ENCODE results near the gene BAD. TPM values are rescaled to one million over a fixed set of nuclear protein-coding genes. Genes with fewer than 3 reads are reported as not detected.

BAD gene
- total RNA-seq, 2 donors from 2014 or later, result 39.2 to 83.8 TPM

- no peak overlapping the region for H3K27ac ChIP-seq
- no peaks in the 10 kb centered on the region for H3K36me3 ChIP-seq
- H3K27me3 ChIP-seq (replicated peaks; ENCODE audit: insufficient read depth), result peaks cover 16% of the 10 kb centered on the region
- peak overlapping the region; percentile 61 for H3K4me3 ChIP-seq
- peaks cover 15 to 24% of the 10 kb centered on the region in 2 donors for H3K4me1 ChIP-seq (ENCODE audit: control insufficient read depth in 1 of 2, low read depth in 2 of 2)
- no peak for TF ChIP-seq CTCF (IDR thresholded peaks at IDR 0.05)
- H3K9me3 ChIP-seq, result no peaks in the 10 kb centered on the region
- no peak for DNase-seq (ENCODE audit: low spot score)
- ATAC-seq (ENCODE audit: insufficient number of reproducible peaks, low FRiP score, low read depth), result no peak
These were observed 7.4 kb upstream of the BAD start for GRCh38 chr11:64291752-64292459.

GRCh38 chr11:64291262-64291751, 6.8 kb upstream of the BAD start, which contains the start of gene KCNK4:
TSS of gene KCNK4 (plus strand) at chr11:64291302. CDS start at chr11:64293019, 1,717 bp downstream.
- Histone ChIP-seq H3K9me3 (no peaks in the 10 kb centered on the region), H3K36me3 (no peaks in the 10 kb centered on the region), H3K27ac (no peak within 1 kb of the TSS), H3K27me3 (replicated peaks; ENCODE audit: insufficient read depth) (peaks cover 16% of the 10 kb centered on the region), H3K4me1 (ENCODE audit: control insufficient read depth in 1 of 2, low read depth in 2 of 2) (peaks cover 15 to 30% of the 10 kb centered on the region in 2 donors), H3K4me3 (peak within 1 kb of the TSS; percentile 61)
- no peak for TF ChIP-seq CTCF (IDR thresholded peaks at IDR 0.05)
- no peak for ATAC-seq (ENCODE audit: insufficient number of reproducible peaks, low FRiP score, low read depth)
- no peak for DNase-seq (ENCODE audit: low spot score)

GRCh38 chr11:64290352-64291261, 6.1 kb upstream of the BAD start:
- ATAC-seq (ENCODE audit: insufficient number of reproducible peaks, low FRiP score, low read depth), result no peak

GRCh38 chr11:64289002-64289564, 4.6 kb upstream of the BAD start:
- no peak overlapping the region for H3K27ac ChIP-seq
- DNase-seq (ENCODE audit: low spot score), result no peak
- ATAC-seq (ENCODE audit: insufficient number of reproducible peaks, low FRiP score, low read depth), result no peak
- H3K4me3 ChIP-seq, result no peak overlapping the region
- peaks cover 11% of the 10 kb centered on the region for H3K27me3 ChIP-seq (replicated peaks; ENCODE audit: insufficient read depth)
- peaks cover 20 to 37% of the 10 kb centered on the region in 2 donors for H3K4me1 ChIP-seq (ENCODE audit: control insufficient read depth in 1 of 2, low read depth in 2 of 2)
- H3K36me3 ChIP-seq, result no peaks in the 10 kb centered on the region
- H3K9me3 ChIP-seq, result no peaks in the 10 kb centered on the region
- TF ChIP-seq CTCF (IDR thresholded peaks at IDR 0.05), result no peak

More at GRCh38 chr11:64290352-64291261, 6.1 kb upstream of the BAD start:
- no peaks in the 10 kb centered on the region for H3K9me3 ChIP-seq
- no peaks in the 10 kb centered on the region for H3K36me3 ChIP-seq
- peaks cover 15% of the 10 kb centered on the region for H3K27me3 ChIP-seq (replicated peaks; ENCODE audit: insufficient read depth)
- no peak for DNase-seq (ENCODE audit: low spot score)
- H3K4me3 ChIP-seq, result no peak overlapping the region
- peaks cover 20 to 35% of the 10 kb centered on the region in 2 donors for H3K4me1 ChIP-seq (ENCODE audit: control insufficient read depth in 1 of 2, low read depth in 2 of 2)
- no peak overlapping the region for H3K27ac ChIP-seq
- TF ChIP-seq CTCF (IDR thresholded peaks at IDR 0.05), result no peak
